ENCODE results near the gene ANKRD60.

The ANKRD60 gene

GRCh38 chr20:58188527-58188926 lies 39.9 kb downstream of the ANKRD60 start:
- no peak for DNase-seq

GRCh38 chr20:58184984-58185383 lies 43.5 kb downstream of the ANKRD60 start:
- no peak for DNase-seq

- DNase-seq, result no peak
Measured at GRCh38 chr20:58184063-58184462, 44.4 kb downstream of the ANKRD60 start.

- DNase-seq, result no peak
Measured at GRCh38 chr20:58182521-58183140, 45.8 kb downstream of the ANKRD60 start.

GRCh38 chr20:58179432-58180099 lies 48.9 kb downstream of the ANKRD60 start:
- peak; percentile 35 for DNase-seq

GRCh38 chr20:58179083-58179431 lies 49.4 kb downstream of the ANKRD60 start:
- DNase-seq, result no peak

GRCh38 chr20:58177799-58178198 lies 50.7 kb downstream of the ANKRD60 start:
- no peak for DNase-seq

- no peak for DNase-seq
Measured at GRCh38 chr20:58175836-58176235, 52.6 kb downstream of the ANKRD60 start.

GRCh38 chr20:58175425-58175824 lies 53.0 kb downstream of the ANKRD60 start:
- DNase-seq, result no peak

- no peak for DNase-seq
Measured at GRCh38 chr20:58174708-58175280, 53.7 kb downstream of the ANKRD60 start.

GRCh38 chr20:58173930-58174707 lies 54.3 kb downstream of the ANKRD60 start:
- DNase-seq, result no peak

GRCh38 chr20:58173091-58173490 lies 55.4 kb downstream of the ANKRD60 start:
- no peak for DNase-seq

- DNase-seq, result no peak
Measured at GRCh38 chr20:58171796-58172425, 56.5 kb downstream of the ANKRD60 start.

GRCh38 chr20:58169450-58169849 lies 59.0 kb downstream of the ANKRD60 start:
- DNase-seq, result peak; percentile 69

- DNase-seq, result no peak
Measured at GRCh38 chr20:58168843-58169242, 59.6 kb downstream of the ANKRD60 start.

GRCh38 chr20:58167759-58168158 lies 60.7 kb downstream of the ANKRD60 start:
- no peak for DNase-seq

Data from EL (cell line).